AG04449 (cell line): ENCODE measurements around the gene IGSF9.
A peak's percentile ranks its signal among the peaks of the same experiment; 100 is the strongest.

Experiments
- CTCF ChIA-PET: fragments of 350-600 bp; formaldehyde crosslinking; extraction: SDS; loops from one replicate; lab custom pipeline; 2021; ENCODE audit warnings: antibody characterized with exemption; lab: Yijun Ruan, JAX
- POLR2A ChIA-PET: fragments of 400-600, 350-600 bp; formaldehyde crosslinking; extraction: SDS; loops from one replicate; lab custom pipeline; 2020; ENCODE audit warnings: antibody characterized with exemption, inconsistent platforms; lab: Yijun Ruan, JAX
- DNase-seq: peaks from one replicate; pipeline ENCODE4 v3.0.0-alpha.2; 2010; ENCODE audit warnings: low read depth, low spot score
- H3K4me3 ChIP-seq: 2 replicates; pipeline ENCODE4 v1.5.1; 2011; ENCODE audit warnings: low read depth, mild to moderate bottlenecking, control low read depth, low read length
- TF ChIP-seq, protein P1 (sequence below): IDR thresholded peaks from one replicate; pipeline ENCODE4 v1.5.1; 2011; ENCODE audit warnings: mild to moderate bottlenecking, moderate library complexity, low read length, control low read depth, inconsistent platforms; ENCODE audit not compliant: insufficient read depth; ENCODE audit errors: missing control alignments

IGSF9 gene

DNA sequence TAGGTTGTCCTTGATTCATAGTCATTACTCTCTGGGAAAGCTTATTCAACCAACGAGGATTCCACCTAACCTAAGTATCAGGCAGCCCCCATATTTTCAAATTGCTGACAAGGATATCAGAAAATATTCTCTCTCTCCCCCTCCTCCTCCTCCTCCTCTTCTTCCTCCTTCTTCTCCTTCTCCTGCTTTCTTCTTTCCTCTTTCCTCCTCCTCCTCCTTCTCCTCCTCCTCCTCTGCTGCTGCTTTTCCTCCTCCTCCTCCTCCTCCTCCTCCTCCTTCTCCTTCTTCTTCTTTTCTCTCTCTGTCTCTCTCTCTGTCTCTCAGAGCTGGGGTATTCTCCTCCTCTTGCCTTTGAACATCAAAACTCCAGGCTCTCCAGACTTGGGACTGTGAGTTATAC, 2.5 kb upstream of the IGSF9 start:
- ChIA-PET CTCF (interaction anchor here (14.6 to 14.9 kb wide), 2 partner anchors 11 to 59 kb away, joined by 161 to 220 read pairs; no protein-coding TSS in a partner anchor), POLR2A (no interaction called here)
- TF ChIP-seq, protein P1, sequence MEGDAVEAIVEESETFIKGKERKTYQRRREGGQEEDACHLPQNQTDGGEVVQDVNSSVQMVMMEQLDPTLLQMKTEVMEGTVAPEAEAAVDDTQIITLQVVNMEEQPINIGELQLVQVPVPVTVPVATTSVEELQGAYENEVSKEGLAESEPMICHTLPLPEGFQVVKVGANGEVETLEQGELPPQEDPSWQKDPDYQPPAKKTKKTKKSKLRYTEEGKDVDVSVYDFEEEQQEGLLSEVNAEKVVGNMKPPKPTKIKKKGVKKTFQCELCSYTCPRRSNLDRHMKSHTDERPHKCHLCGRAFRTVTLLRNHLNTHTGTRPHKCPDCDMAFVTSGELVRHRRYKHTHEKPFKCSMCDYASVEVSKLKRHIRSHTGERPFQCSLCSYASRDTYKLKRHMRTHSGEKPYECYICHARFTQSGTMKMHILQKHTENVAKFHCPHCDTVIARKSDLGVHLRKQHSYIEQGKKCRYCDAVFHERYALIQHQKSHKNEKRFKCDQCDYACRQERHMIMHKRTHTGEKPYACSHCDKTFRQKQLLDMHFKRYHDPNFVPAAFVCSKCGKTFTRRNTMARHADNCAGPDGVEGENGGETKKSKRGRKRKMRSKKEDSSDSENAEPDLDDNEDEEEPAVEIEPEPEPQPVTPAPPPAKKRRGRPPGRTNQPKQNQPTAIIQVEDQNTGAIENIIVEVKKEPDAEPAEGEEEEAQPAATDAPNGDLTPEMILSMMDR = no peak
- H3K4me3 ChIP-seq = no peak overlapping the region
- DNase-seq = no peak

- no peak overlapping the region; the same call in 1 of the 2 replicates for H3K4me3 ChIP-seq
- no peak for DNase-seq
- CTCF ChIA-PET = interaction anchor here (0.8 to 14.9 kb wide), 10 partner anchors 8 to 134 kb away, joined by 3 to 220 read pairs (median 4); partner anchors contain the start of gene SLAMF9
- POLR2A ChIA-PET = interaction anchor here (1.0 kb wide), 1 partner anchor 13 kb away, joined by 3 read pairs; no protein-coding TSS in a partner anchor
- TF ChIP-seq, protein P1 = no peak
Observed at GRCh38 chr1:159946242-159947187, 1.1 kb upstream of the IGSF9 start.

GRCh38 chr1:159944623-159945455, 574 bp downstream of the IGSF9 start:
- TF ChIP-seq, protein P1 = no peak
- H3K4me3 ChIP-seq = peak overlapping the region; percentile 53
- DNase-seq = no peak
- POLR2A ChIA-PET = no interaction called here
- CTCF ChIA-PET = interaction anchor here (0.8 to 14.9 kb wide), 9 partner anchors 8 to 134 kb away, joined by 3 to 220 read pairs (median 4); partner anchors contain the start of gene SLAMF9

GRCh38 chr1:159943908-159944622, 1.3 kb downstream of the IGSF9 start:
- H3K4me3 ChIP-seq = no peak overlapping the region
- DNase-seq = no peak
- ChIA-PET CTCF (interaction anchor here (0.7 to 14.9 kb wide), 7 partner anchors 11 to 135 kb away, joined by 3 to 220 read pairs (median 3); no protein-coding TSS in a partner anchor), POLR2A (no interaction called here)
- TF ChIP-seq, protein P1 = no peak

GRCh38 chr1:159943278-159943640, 2.2 kb downstream of the IGSF9 start:
- H3K4me3 ChIP-seq = no peak overlapping the region
- CTCF ChIA-PET = interaction anchor here (0.7 to 14.9 kb wide), 4 partner anchors 10 to 64 kb away, joined by 3 to 220 read pairs (median 6); no protein-coding TSS in a partner anchor
- TF ChIP-seq, protein P1 = no peak
- no peak for DNase-seq
- POLR2A ChIA-PET = no interaction called here
